ENCODE results near the gene ADAMTS1. TPM values are rescaled to one million over a fixed set of nuclear protein-coding genes. Genes with fewer than 3 reads are reported as not detected.

ADAMTS1 gene
- total RNA-seq, 1 donor from 2014 or later = 67.5 TPM

- Mint-ChIP-seq H3K36me3 (ENCODE audit: low read depth, unreplicated experiment) (no peaks in the 10 kb centered on the region), H3K9me3 (ENCODE audit: unreplicated experiment) (no peaks in the 10 kb centered on the region), H3K27ac (ENCODE audit: unreplicated experiment) (no peak overlapping the region), H3K27me3 (ENCODE audit: unreplicated experiment) (no peaks in the 10 kb centered on the region), H3K4me3 (ENCODE audit: unreplicated experiment) (no peak overlapping the region), H3K4me1 (ENCODE audit: unreplicated experiment) (no peaks in the 10 kb centered on the region)
- no peak for TF ChIP-seq CTCF (IDR thresholded peaks at IDR 0.05; ENCODE audit: unreplicated experiment)
- no peak for DNase-seq (ENCODE audit: low spot score)
These were observed 43.7 kb downstream of the ADAMTS1 start for GRCh38 chr21:26801498-26801897.

GRCh38 chr21:26800970-26801431, 44.2 kb downstream of the ADAMTS1 start:
- no peak for TF ChIP-seq CTCF (IDR thresholded peaks at IDR 0.05; ENCODE audit: unreplicated experiment)
- no peaks in the 10 kb centered on the region for H3K9me3 Mint-ChIP-seq (ENCODE audit: unreplicated experiment)
- DNase-seq (ENCODE audit: low spot score) = no peak
- H3K4me1 Mint-ChIP-seq (ENCODE audit: unreplicated experiment) = no peaks in the 10 kb centered on the region
- no peaks in the 10 kb centered on the region for H3K36me3 Mint-ChIP-seq (ENCODE audit: low read depth, unreplicated experiment)
- no peak overlapping the region for H3K27ac Mint-ChIP-seq (ENCODE audit: unreplicated experiment)
- no peak overlapping the region for H3K4me3 Mint-ChIP-seq (ENCODE audit: unreplicated experiment)
- H3K27me3 Mint-ChIP-seq (ENCODE audit: unreplicated experiment) = no peaks in the 10 kb centered on the region

- TF ChIP-seq CTCF (IDR thresholded peaks at IDR 0.05; ENCODE audit: unreplicated experiment) = no peak
- Mint-ChIP-seq H3K27me3 (ENCODE audit: unreplicated experiment) (no peaks in the 10 kb centered on the region), H3K4me3 (ENCODE audit: unreplicated experiment) (no peak overlapping the region), H3K27ac (ENCODE audit: unreplicated experiment) (no peak overlapping the region), H3K36me3 (ENCODE audit: low read depth, unreplicated experiment) (no peaks in the 10 kb centered on the region), H3K9me3 (ENCODE audit: unreplicated experiment) (no peaks in the 10 kb centered on the region), H3K4me1 (ENCODE audit: unreplicated experiment) (no peaks in the 10 kb centered on the region)
- no peak for DNase-seq (ENCODE audit: low spot score)
These were observed 44.8 kb downstream of the ADAMTS1 start for GRCh38 chr21:26800455-26800854.

- Mint-ChIP-seq H3K27ac (ENCODE audit: unreplicated experiment) (no peak overlapping the region), H3K27me3 (ENCODE audit: unreplicated experiment) (no peaks in the 10 kb centered on the region), H3K36me3 (ENCODE audit: low read depth, unreplicated experiment) (no peaks in the 10 kb centered on the region), H3K4me1 (ENCODE audit: unreplicated experiment) (no peaks in the 10 kb centered on the region), H3K4me3 (ENCODE audit: unreplicated experiment) (no peak overlapping the region), H3K9me3 (ENCODE audit: unreplicated experiment) (no peaks in the 10 kb centered on the region)
- DNase-seq (ENCODE audit: low spot score) = no peak
- no peak for TF ChIP-seq CTCF (IDR thresholded peaks at IDR 0.05; ENCODE audit: unreplicated experiment)
These were observed 45.2 kb downstream of the ADAMTS1 start for GRCh38 chr21:26800001-26800400.

GRCh38 chr21:26798856-26799751, 46.1 kb downstream of the ADAMTS1 start:
- no peaks in the 10 kb centered on the region for H3K27me3 Mint-ChIP-seq (ENCODE audit: unreplicated experiment)
- no peak for TF ChIP-seq CTCF (IDR thresholded peaks at IDR 0.05; ENCODE audit: unreplicated experiment)
- no peaks in the 10 kb centered on the region for H3K4me1 Mint-ChIP-seq (ENCODE audit: unreplicated experiment)
- no peak overlapping the region for H3K4me3 Mint-ChIP-seq (ENCODE audit: unreplicated experiment)
- no peaks in the 10 kb centered on the region for H3K9me3 Mint-ChIP-seq (ENCODE audit: unreplicated experiment)
- no peak for DNase-seq (ENCODE audit: low spot score)
- no peak overlapping the region for H3K27ac Mint-ChIP-seq (ENCODE audit: unreplicated experiment)
- no peaks in the 10 kb centered on the region for H3K36me3 Mint-ChIP-seq (ENCODE audit: low read depth, unreplicated experiment)

All from endothelial cell (in vitro differentiated cells).